IPS-11a (cell line): ENCODE results near the gene RAB22A.
"Not testable (repeated sequence)": the region's sequence is repeated elsewhere in the genome, so short reads cannot be mapped to it uniquely, and the experiment has no call there.

Source experiments
- H3K4me3 ChIP-seq: one replicate; pipeline ENCODE4 v1.5.1; 2013; ENCODE audit warnings: low read depth, low read length, control low read depth

RAB22A gene

DNA sequence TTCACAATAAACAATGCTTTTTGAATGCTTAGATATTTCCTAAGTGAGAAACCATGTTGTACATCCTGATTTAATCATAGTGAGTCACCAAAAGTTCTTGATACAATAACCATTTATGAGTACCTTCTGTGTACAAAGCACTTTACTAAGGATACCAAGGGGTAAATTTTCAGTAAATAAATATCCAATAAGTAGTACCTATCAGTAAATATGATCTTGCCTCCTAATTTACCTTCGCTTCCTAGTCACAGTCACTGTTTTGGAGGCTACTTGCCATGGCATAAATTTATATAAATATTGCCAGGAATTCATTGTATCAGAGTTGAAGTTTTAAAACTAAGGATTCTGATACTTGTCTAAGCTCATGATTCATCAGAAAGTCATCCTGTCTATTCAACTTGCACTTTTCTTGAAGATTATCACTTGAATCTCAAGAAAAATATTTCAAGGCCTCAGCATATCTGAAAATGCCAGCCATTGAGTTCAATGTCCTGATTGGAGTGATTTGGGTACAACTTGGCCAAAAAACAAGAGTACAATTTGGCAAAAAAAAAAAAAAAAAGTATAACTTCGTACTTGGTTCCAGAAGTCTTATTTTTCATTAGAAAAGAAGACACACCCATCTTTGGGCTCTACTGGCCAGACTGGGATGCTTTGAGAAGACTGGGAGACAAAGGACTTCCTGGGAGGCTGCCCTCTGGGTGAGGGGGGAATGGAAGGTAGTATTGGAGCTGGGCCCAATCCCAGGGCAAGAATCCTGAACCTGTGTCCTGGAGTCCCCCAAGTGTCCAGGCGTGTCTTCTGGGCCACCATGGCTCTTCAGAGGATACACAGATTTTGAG lies 32.8 kb downstream of the RAB22A start:
- no peak overlapping the region for H3K4me3 ChIP-seq

DNA sequence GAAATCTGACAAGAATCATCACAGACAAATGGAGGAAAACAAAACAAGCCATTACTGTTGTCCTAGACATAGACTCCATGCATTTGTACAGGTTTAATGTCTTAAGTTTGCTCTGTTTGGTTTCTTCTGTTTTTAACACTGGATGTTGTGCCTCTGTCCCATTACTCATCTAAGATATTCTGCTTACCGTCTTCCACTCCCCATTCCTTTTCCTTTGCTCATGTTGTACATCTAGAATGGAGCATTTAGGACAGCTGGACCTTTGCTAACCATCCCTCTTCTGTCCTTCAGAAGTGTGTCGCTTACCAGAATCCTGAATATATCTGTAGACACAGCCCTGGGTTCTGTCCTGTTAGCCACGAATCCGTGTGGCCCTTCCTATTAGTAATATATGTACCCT lies 35.2 kb downstream of the RAB22A start:
- H3K4me3 ChIP-seq, result no peak overlapping the region

- no peak overlapping the region for H3K4me3 ChIP-seq
Measured at GRCh38 chr20:58349570-58349969, 40.1 kb downstream of the RAB22A start.

DNA sequence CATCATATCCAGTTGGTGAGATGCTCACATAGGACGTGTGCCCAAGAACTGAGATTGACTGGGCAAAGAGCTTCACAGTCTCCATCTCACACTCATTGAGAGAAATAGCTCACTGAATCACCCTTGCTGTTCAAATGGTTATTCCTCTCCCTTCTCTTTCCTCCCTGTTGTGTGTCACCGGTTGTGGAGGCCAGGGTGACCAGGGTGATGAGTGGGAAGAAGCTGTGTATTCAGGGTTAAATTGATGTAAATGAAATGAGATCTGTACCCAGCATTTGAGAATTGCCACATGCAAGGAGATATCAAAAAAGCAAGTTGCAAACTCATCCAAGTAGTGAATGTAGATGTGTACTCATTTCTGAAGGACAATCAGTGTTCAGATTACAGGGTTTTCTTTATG lies 43.0 kb downstream of the RAB22A start:
- no peak overlapping the region for H3K4me3 ChIP-seq

DNA sequence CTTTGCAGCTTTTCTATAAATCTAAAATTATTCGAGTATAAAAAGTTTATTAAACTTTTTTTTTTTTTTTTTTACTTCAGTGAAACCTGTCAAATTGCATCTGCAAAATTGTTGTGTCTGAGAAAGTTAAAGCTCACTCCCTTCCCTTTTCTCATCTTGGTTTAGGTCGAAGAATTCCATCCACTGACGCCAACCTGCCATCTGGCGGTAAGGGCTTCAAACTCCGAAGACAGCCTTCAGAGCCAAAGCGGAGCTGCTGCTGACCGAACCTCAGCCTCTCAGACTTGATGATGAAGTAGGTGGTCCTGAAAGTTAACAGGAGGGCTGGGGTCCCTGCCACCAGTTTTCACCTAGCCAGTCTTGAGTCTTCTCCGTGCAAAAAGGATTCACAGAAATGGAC lies 49.9 kb downstream of the RAB22A start:
- no peak overlapping the region for H3K4me3 ChIP-seq

- no peak overlapping the region for H3K4me3 ChIP-seq
Measured at GRCh38 chr20:58360936-58361335, 51.4 kb downstream of the RAB22A start.

DNA sequence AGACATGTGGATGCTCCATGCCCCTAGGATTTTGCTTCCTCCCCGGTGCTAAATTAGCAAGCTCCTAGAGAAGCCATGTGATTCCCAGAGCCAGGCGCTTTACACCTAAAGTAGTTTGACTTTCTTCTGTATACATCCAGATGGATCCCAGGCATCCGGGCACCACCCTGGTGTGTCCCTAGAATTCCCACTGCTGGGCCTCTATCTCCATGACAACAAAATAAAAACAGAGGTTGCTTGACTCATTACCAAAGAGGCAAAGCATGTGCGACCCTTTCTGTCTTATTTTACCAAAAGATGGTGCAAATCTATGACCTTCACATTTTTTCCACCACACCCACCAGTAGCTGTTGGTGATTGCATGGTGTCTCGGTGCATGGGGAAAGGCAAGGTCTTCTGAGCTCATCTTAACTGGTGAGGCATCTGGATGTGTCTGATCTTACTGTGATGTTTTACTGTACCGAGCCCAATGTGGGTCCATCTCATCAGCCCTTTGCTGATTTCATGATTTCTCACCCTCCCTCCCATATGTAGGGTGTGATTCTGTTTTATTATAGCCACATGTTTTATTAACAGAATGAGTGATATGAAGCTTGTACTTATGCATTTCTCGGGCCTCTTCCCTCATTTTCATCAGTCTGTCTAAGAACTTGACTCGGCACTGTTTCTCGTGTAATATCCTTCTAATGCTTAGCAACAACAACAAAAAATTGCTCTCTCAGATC lies 52.1 kb downstream of the RAB22A start:
- H3K4me3 ChIP-seq, result no peak overlapping the region

GRCh38 chr20:58362206-58362516 lies 52.6 kb downstream of the RAB22A start:
- H3K4me3 ChIP-seq, result no peak overlapping the region

DNA sequence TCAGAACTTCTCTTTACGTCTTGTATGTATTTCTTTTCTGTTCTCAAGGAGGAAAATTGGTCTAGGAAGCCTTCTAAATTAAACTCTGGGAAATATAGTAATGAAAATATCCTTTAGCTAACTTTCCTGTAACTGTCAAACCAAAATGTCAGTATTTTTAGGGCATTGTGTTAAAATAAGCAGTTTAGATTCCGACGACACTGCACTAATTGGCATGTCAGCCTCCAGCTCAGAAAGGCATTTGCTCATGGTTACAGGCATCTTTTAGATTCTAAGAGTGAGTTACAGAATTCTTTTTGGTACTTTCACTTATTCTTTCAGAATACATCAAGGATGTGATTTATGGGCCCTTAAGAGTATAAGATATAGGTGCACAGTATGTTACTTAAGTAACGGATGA lies 53.5 kb downstream of the RAB22A start:
- H3K4me3 ChIP-seq, result no peak overlapping the region

DNA sequence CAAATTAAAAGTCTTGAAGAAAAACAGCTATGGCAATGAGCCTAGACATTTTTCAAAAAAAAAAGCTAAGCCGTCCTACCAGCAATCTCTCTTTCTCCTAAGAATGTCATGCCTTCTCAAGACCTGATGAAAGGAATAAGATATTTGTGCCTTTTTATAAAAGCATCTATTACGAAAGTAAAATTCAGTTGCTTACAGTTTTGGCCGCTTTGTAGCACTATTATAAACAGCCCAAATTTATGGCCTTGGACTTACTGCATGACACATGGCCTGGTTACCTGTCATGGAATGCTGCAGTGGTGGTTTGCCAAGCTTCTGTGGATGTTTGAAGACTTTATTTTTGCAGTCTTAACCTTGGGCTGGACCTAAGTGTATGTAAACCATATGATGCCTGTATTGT lies 57.4 kb downstream of the RAB22A start:
- no peak overlapping the region for H3K4me3 ChIP-seq

- no peak overlapping the region for H3K4me3 ChIP-seq
Measured at GRCh38 chr20:58372806-58373205, 63.3 kb downstream of the RAB22A start.

GRCh38 chr20:58373296-58373695 lies 63.8 kb downstream of the RAB22A start:
- not testable (repeated sequence) for H3K4me3 ChIP-seq

GRCh38 chr20:58374027-58374850 lies 64.7 kb downstream of the RAB22A start:
- no peak overlapping the region for H3K4me3 ChIP-seq

DNA sequence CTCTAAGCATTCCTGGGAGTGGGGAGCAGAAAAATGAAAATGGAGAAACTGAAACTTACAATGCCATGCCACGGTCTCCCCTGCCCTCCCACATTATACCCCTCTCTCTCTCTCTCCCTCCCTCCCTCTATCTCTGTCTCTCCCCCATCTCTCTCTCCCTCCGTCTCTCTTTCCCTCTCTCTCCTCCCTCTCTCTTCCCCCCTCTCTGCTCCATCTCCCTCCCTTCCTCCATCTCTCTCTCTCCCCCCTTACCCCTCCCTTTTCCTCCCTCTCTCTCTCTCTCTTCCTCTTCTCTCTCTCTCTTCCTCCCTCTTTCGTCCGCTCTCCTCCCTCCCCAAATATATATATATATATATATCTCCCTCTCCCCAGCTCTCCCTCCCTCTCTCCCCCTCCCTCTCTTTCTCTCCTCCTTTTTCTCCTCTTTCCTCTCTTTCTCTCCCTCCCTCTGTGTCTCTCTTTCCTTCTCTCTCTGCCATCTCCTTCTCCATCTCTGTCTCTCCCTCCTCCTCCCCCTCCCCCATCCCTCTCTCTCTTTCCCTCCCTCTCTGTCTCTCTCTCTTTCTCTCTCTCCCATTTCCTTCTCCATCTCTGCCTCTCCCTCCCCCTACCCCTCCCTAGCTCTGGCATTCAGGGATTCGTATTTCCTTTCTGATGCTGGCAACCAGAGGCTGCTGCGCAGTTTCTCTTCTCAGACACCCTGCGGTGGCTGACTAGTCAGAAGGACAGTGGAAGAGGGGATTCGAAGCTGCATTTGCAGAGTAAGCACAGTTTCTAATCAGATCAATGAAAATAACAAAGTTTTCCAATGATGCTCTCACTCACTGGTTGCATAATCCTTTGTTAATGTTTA lies 65.6 kb downstream of the RAB22A start:
- no peak overlapping the region for H3K4me3 ChIP-seq

GRCh38 chr20:58375759-58376352 lies 66.3 kb downstream of the RAB22A start:
- no peak overlapping the region for H3K4me3 ChIP-seq

DNA sequence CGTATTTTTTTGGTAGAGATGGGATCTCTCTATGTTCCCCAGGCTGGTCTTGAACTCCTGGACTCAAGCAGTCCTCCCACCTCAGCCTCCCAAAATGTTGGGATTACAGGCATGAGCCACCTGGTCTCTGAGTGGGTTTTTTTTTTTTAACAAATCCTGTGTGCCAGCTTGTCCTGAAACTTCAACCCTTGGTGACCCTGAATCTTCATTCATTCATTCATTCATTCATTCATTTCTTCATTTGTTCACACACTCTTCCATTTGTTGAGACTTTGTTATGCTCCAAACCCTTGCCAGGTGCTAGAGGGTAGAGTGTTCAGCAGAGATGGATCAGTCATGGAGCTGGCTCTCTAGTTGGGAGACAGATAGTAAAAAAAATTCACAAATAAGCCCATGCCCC lies 67.5 kb downstream of the RAB22A start:
- H3K4me3 ChIP-seq, result no peak overlapping the region

GRCh38 chr20:58377766-58378401 lies 68.4 kb downstream of the RAB22A start:
- H3K4me3 ChIP-seq, result no peak overlapping the region

GRCh38 chr20:58378704-58379103 lies 69.2 kb downstream of the RAB22A start:
- H3K4me3 ChIP-seq, result no peak overlapping the region

- H3K4me3 ChIP-seq, result no peak overlapping the region
Measured at GRCh38 chr20:58381627-58382026, 72.1 kb downstream of the RAB22A start.

GRCh38 chr20:58382096-58382495 lies 72.6 kb downstream of the RAB22A start:
- no peak overlapping the region for H3K4me3 ChIP-seq
